GM18951 (cell line): ENCODE measurements around the gene BTG1.

Experiments
- POLR2A ChIP-seq: IDR thresholded peaks from 4 replicates; pipeline ENCODE4 v1.6.1; 2011; ENCODE audit warnings: mild to moderate bottlenecking; ENCODE audit not compliant: insufficient read length, insufficient read depth; ENCODE audit errors: extremely low read depth
- in situ Hi-C: fragments of 300-500 bp; cut with MboI; formaldehyde crosslinking; loops from one replicate; pipeline ENCODE4 v1.12.0; 2022; ENCODE audit warnings: low sequenced_read_pairs, mixed read lengths, inconsistent platforms; ENCODE audit not compliant: unreplicated experiment

BTG1 gene

DNA sequence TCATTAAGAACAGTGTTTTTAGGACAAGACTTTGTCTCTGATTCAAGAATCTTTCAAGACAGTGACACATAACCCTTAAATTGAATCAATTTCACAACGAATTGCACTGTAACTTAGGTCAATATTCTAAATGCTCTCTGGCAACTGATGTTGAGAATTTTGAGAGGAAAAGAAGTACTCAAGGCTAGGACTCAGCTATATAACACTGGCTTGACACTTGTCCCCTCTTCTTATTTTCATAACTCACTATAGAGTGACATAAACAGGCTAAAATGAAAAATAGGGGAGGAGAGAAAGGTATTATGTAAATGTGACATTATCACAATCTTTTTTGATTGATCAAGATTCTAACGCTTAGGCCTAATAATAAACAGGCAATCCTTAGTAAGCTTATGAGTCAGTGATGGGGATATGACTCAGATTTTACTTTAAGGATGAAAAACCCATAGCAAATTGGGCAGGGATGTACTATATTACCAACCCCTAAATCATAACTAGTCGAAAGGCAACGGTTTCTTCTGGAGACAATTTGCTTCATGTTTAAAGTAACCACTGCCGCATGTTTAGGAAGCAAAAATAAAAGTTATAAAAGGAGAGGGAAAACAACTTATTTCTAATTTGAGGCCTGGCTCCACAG lies 10.9 kb downstream of the BTG1 start:
- TF ChIP-seq POLR2A, result peak; percentile 11
- in situ Hi-C loops, result loop anchor here (10.0 to 25.0 kb wide), 4 partner anchors 100 to 747 kb away; no protein-coding TSS in a partner anchor

DNA sequence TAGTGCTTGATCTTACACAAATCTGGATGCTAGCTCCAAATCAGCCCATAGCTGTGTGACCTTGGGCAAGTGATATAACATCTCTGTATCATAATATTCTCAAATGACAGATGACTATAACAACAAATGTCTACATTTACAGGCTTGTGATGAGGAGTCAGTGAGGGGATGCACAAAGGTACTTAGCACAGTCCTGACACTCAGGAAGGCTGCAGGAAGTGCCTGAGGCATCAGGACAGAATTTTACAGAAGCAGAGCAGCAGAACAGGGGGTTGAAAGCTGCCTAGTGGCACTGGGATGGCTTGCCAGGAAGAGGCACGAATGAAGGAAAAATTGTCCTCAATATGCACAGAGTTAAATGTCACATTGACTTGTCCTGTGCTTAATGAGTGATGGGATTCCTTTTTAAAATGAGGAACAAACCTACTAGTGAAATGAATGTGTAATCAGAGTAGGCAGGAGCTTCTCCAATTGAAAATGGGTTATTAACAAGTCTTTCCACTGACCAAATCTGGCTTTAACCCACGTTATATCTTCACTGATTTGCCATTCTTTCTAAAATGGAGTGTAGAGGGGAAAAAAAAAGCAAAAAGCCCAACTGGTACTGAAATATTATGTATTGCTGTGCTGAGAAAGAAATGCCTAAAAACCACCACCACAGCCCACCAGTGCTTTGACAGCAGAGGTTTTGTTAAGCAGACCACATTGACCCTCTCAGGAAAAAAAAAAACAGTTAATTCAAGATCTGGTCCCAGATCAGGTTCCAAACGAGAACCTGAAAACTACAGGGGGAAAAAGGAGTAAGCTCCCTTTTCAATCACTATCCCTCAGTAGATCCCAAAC lies 11.6 kb downstream of the BTG1 start:
- in situ Hi-C loops, result loop anchor here (10.0 to 25.0 kb wide), 4 partner anchors 99 to 747 kb away; no protein-coding TSS in a partner anchor
- peak; percentile 21 for TF ChIP-seq POLR2A

DNA sequence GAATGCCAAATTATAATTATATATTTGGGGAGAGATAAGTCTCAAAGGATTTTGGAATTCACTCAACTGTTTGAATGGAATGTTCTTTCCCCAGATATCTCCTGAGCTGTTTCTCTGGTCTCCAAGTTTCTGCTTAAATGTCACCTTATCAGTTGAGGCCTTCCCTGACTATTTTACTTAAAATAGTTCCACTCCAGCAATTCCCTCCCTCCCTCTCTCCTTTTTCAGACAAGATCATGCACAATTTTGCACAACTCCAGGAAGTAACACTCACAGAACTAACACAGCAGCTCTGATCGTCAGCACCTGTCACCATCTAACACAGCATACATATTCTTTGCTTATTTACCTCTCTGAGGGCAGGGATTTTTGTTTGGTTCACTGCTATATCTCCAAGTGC lies 12.5 kb downstream of the BTG1 start:
- in situ Hi-C loops, result loop anchor here (10.0 to 25.0 kb wide), 4 partner anchors 98 to 746 kb away; no protein-coding TSS in a partner anchor
- no peak for TF ChIP-seq POLR2A

DNA sequence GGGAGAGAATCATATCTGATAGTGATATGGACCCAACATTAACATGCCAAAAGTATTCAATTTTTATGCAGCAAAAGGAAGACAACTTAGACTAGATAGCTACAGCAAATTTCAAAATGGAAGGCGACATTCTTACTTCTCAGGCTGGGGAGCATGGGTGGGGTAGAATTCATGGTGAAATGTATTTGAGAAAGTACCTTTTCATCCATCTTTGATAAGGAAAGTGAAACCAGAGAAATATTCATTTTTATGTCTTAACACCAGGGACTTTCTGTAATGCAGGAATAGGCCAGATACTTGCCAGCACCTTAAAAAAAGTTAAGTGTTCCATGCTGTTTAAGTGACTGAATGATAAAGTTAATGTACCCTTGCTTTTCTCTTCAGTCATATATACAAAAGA lies 13.4 kb downstream of the BTG1 start:
- no peak for TF ChIP-seq POLR2A
- in situ Hi-C loops, result loop anchor here (10.0 to 25.0 kb wide), 4 partner anchors 97 to 745 kb away; no protein-coding TSS in a partner anchor

DNA sequence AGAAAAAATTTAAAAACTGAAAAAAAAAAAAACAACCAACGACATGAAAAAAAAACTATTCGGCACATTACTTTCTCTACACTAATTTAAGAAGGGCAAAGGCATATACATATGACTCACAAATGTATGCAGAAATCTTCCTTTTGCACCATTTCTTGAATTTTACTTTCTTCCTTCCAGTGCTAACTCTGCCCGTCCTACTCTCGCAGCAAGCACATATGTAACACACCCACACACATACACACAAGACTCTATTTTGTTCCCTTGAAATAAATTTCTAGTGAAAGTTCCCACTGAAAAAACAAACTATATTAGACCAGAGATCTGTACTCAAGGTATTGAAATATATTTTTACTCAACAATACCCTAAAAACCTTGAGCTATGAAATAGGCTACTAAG lies 14.6 kb downstream of the BTG1 start:
- TF ChIP-seq POLR2A, result no peak
- in situ Hi-C loops, result loop anchor here (10.0 to 25.0 kb wide), 4 partner anchors 96 to 744 kb away; no protein-coding TSS in a partner anchor

DNA sequence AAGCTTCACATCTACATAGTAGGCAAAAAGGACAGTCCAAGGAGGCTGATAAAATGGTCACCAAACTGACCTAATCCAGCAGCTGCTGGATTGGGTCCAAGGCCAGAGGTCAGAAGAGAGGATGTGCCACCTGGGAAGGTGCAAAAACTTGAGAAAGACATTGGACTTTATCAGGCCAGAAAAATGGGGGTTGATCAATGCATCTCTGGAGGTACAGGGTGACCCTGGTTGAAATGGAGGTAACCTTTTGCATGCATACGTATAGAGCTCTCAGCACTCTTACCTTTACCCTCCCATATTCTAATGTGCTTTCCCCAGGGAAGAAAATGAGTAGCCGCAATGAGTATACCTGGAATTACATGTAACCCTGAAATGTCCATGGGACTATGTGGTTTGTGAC lies 16.0 kb downstream of the BTG1 start:
- no peak for TF ChIP-seq POLR2A
- in situ Hi-C loops, result loop anchor here (10.0 to 25.0 kb wide), 4 partner anchors 95 to 742 kb away; no protein-coding TSS in a partner anchor

- no peak for TF ChIP-seq POLR2A
- in situ Hi-C loops, result loop anchor here (25.0 kb wide), 3 partner anchors 316 to 741 kb away; no protein-coding TSS in a partner anchor
These were observed 17.0 kb downstream of the BTG1 start for GRCh38 chr12:92128612-92129011.

- in situ Hi-C loops, result loop anchor here (25.0 kb wide), 3 partner anchors 312 to 737 kb away; no protein-coding TSS in a partner anchor
These were observed 21.0 kb downstream of the BTG1 start for GRCh38 chr12:92124689-92125029.

DNA sequence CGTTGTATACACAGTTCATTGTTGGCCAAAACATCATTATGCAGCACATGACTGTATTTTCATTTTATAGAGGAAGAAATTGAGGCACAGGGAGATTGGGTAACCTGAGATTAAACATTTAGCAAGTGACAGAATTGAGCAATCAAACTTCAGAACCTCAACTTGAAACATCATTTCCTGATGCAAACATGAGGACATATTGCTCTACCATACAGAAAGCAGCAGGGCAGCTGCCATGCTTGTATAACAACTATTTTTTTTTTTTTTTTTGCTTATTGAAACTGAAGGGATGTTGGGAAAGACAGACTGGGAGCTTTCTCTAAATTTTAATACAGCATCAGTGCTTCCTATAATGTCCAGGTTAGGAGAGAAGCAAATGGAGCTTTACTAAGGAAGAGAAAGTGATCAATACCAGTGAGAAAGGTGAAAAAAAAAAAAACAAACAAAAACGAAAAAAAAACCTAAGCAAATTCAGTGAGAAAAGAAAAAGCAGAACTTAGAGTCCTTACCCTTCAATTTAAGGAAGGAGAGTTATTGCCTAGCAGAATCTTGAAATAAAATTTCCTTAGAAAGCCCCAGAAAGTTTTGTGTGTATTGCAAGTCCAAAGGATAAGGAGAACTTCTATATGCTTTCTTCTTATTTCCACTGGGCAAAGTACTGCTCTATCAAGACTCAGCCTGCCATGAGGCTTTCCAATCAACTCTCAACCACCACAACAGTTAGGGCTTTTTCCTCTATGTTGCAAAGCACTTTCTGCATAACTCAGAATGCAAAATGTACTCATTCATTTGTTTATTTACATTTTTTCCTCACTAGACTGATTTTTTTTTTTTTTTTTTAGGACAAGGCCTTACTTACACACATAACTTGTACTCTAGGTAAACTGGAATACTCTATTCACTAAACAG lies 21.6 kb downstream of the BTG1 start:
- in situ Hi-C loops, result no loop called here
- no peak for TF ChIP-seq POLR2A

More at GRCh38 chr12:92124689-92125029, 21.0 kb downstream of the BTG1 start:
- no peak for TF ChIP-seq POLR2A

GRCh38 chr12:92122941-92123779 lies 22.5 kb downstream of the BTG1 start:
- no peak for TF ChIP-seq POLR2A
- in situ Hi-C loops, result no loop called here

DNA sequence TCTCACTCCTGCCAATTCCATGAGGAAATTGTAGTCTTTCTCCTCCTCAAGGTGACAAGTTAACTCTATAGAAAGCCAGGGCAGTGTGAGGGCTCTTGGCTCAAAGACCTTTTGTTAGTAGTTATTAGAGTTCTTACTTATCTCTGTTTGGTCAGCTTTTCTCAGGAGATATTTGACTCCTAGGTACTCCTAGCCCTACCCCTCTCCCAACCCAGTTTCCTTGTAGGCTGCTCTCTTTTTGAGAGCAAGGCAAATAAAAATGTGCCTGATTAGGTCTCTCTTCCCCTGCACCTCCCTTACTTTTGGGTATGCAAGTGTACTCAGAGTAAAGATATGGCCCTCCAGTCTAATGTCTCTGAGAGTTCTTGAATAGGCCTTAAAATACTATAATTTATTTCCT lies 23.8 kb downstream of the BTG1 start:
- TF ChIP-seq POLR2A, result no peak
- in situ Hi-C loops, result no loop called here

DNA sequence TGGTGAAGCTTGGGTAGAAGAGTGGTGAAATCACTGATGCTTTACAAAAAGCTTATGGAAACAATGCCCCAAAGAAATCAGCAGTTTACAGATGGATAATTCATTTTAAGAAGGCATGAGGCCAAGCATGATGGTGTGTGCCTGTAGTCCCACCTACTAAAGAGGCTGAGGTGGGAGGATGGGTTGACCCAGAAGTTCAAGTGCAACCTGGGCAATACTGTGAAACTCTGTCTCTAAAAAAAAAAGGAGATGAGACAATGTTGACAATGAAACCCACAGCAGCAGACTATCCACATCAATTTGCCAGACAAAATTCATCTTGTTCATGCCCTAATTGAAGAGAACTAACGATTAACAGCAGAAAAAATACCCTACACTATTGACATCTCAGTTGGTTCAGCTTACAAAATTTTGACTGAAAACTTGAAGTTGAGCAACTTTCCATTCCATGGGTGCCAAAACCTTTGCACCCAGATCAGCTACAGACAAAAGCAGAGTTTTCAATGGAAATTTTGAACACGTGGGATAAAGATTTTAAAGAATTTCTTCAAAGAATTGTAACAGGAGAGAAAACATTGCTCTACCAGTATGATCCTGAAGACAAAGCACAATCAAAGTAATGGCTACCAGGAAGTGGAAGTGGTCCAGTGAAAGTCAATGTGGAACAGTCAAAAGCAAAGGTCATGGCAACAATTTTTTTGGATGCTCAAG lies 26.7 kb downstream of the BTG1 start:
- TF ChIP-seq POLR2A, result no peak

DNA sequence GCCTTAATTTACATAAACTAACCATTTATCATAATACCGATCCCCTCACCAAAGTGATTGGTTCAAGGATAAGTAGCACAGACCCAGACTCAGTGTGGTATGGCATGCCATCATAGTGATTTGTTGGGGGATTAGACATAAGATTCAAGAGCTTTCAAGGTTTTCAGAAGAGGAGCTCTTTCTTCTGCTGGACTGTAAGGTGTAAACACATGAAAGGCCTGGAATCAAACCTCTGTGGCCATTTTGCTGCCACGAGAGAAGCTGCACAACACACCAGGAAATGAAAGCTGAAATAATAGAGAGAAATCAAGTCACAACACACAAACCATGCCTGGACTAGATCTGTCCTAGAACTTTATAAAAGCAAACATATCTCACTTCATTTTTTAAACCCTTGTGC lies 30.8 kb downstream of the BTG1 start:
- in situ Hi-C loops, result no loop called here
- TF ChIP-seq POLR2A, result no peak

More for the DNA sequence above, 26.7 kb downstream of the BTG1 start:
- in situ Hi-C loops, result no loop called here
